Right lobe of liver (tissue), 4 donors: ENCODE results near the gene CCNA2.

Experiments
- POLR2A ChIP-seq: fragments of 450-650 bp; IDR thresholded peaks from one replicate; pipeline ENCODE4 v1.6.1; 2017; ENCODE audit warnings: antibody characterized with exemption, mild to moderate bottlenecking
- TF ChIP-seq, protein P1 (sequence below), 4 donors: fragments of 200-600 bp in 3 of 4; fragments of 450-650 bp in 1 of 4; IDR thresholded peaks; one replicate each; pipeline versions ENCODE4 v1.5.1 to v1.8.0; 2016 to 2022; ENCODE audit warnings: antibody characterized with exemption in 4 of 4, mild to moderate bottlenecking in 2 of 4
- donor health status: DM: no; HTN: no; CAD: no.
- donor health status: DM: no; HTN: no; CAD: no.
- donor health status: DM: no; HTN: yes; CAD: no.

DNA sequence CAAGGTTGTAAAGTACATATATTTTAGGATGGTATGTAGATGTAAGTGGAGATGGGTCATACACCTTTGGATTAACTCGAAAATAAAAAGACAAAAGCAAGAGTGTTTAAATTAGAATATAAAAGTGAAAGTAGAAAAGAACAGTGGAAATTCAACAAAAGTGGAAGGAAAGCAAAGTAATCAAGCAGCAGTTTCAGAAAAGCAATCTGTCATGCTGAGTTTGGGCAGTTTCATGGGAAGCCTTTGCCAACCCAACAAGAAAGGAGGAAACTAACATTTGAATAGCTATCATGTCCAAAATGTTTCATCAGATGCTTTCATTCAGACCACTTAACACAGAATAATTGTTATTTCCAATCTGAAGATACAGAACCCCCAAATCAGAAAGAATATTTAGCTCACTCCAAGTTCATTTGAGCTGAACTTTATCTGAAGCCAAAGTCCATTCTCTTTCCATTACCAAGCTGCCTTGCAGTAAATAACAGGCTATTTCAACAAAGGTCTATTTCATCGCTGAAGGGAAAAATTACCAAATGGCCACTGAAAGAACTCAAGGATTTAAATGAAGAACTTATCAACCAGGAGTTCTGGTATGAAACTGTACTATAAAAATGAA lies 24.4 kb downstream of the CCNA2 start:
- TF ChIP-seq, protein P1, sequence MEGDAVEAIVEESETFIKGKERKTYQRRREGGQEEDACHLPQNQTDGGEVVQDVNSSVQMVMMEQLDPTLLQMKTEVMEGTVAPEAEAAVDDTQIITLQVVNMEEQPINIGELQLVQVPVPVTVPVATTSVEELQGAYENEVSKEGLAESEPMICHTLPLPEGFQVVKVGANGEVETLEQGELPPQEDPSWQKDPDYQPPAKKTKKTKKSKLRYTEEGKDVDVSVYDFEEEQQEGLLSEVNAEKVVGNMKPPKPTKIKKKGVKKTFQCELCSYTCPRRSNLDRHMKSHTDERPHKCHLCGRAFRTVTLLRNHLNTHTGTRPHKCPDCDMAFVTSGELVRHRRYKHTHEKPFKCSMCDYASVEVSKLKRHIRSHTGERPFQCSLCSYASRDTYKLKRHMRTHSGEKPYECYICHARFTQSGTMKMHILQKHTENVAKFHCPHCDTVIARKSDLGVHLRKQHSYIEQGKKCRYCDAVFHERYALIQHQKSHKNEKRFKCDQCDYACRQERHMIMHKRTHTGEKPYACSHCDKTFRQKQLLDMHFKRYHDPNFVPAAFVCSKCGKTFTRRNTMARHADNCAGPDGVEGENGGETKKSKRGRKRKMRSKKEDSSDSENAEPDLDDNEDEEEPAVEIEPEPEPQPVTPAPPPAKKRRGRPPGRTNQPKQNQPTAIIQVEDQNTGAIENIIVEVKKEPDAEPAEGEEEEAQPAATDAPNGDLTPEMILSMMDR (IDR thresholded peaks at IDR 0.05): no peak
- TF ChIP-seq POLR2A: no peak
